GM18507 (cell line): ENCODE results near the gene CLDN10.

Experiments
- DNase-seq: peaks from one replicate; pipeline ENCODE4 v3.0.0; 2011; ENCODE audit warnings: low read depth; ENCODE audit not compliant: insufficient read length; ENCODE audit errors: extremely low spot score
- FAIRE-seq: peaks from 2 replicates; lab custom pipeline; 2011; peaks lifted over from hg19 to GRCh38; lab: Jason Lieb, UNC

Gene CLDN10

GRCh38 chr13:95627590-95627989 is 75.1 kb downstream of the CLDN10 start:
- DNase-seq: no peak

GRCh38 chr13:95628488-95628887 is 76.0 kb downstream of the CLDN10 start:
- no peak for FAIRE-seq

More at GRCh38 chr13:95627590-95627989, 75.1 kb downstream of the CLDN10 start:
- FAIRE-seq: peak; percentile 31

DNA sequence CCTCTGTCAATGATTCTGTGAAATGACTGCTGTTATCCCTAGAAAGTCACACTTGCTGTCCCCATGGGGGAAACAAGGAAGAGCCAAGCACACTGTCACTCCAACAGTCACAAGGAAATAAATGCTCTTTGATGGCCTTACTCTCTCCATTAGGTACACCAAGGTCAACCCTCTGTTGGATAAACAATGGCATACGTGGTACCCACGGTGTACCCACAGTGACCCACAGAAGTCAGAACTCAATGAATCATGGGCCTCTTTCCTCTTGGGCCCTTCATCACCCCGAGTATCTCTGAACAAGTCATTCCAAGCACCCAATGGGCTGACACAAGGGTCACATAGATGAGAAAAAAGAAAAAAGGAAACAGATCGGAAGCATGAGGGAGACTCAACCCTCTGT is 76.6 kb downstream of the CLDN10 start:
- DNase-seq: no peak
- no peak for FAIRE-seq

More at GRCh38 chr13:95628488-95628887, 76.0 kb downstream of the CLDN10 start:
- DNase-seq: no peak
